Pancreas (tissue), 10 donors: ENCODE measurements around the gene RNF220. TPM values are rescaled to one million over a fixed set of nuclear protein-coding genes. Genes with fewer than 3 reads are reported as not detected.

ENCODE experiments used
- ATAC-seq, 4 donors: fragments of 200-7000 bp; cut with Tn5 transposase; one replicate each; pipeline versions ENCODE4 v1.8.0 to v1.9.1; 2020; ENCODE audit warnings: mild to moderate bottlenecking in 4 of 4, moderate library complexity in 4 of 4
- DNase-seq, 6 donors: peaks; one replicate each; pipeline ENCODE4 v3.0.0-alpha.2; 2020
- FAIRE-seq: peaks from 2 replicates; lab custom pipeline; 2012; peaks lifted over from hg19 to GRCh38; lab: Jason Lieb, UNC
- H3K27ac ChIP-seq, 4 donors: fragments of 200-600 bp; sonication (generic); 1 replicate in 3 of 4; 2 replicates in 1 of 4; pipeline versions ENCODE4 v1.5.0 to v1.8.0; 2020
- H3K27me3 ChIP-seq, 4 donors: fragments of 200-600 bp; one replicate each; pipeline ENCODE4 v1.8.0; 2021
- H3K36me3 ChIP-seq, 3 donors: fragments of 200-600 bp; sonication (generic) in 1 of 3; one replicate each; pipeline versions ENCODE4 v1.5.0 to v1.8.0; 2020 to 2021
- H3K4me1 ChIP-seq, 3 donors: fragments of 200-600 bp; one replicate each; pipeline ENCODE4 v1.8.0; 2021
- H3K4me3 ChIP-seq, 4 donors: fragments of 200-600 bp; sonication (generic) in 2 of 4; one replicate each; pipeline versions ENCODE4 v1.5.0 to v1.8.0; 2020 to 2021
- H3K9me3 ChIP-seq, 4 donors: fragments of 200-600 bp; one replicate each; pipeline ENCODE4 v1.8.0; 2021
- CTCF ChIP-seq, 4 donors: fragments of 200-600 bp; sonication (generic) in 3 of 4; IDR thresholded peaks; one replicate each; pipeline versions ENCODE4 v1.5.0 to v1.8.0; 2021; ENCODE audit warnings: antibody characterized with exemption in 4 of 4
- WGBS, 2 donors: extraction: QIAGEN DNeasy Blood & Tissue Kit; methylation state at CpG; one replicate each; pipeline ENCODE4 v1.1.7; 2013; 5-methylcytosine and 5-hydroxymethylcytosine counted together
- intact Hi-C, 3 donors: fragments of 100-400 bp; cut with DNase I; formaldehyde crosslinking; loops; one replicate each; pipeline versions ENCODE4 v1.11.1 to v1.14.2; 2022
- polyA plus RNA-seq, 2 donors: library from polyadenylated mRNA; stranded (reverse); fragments of 200-250 nt; gene quantifications; one replicate each; pipeline ENCODE4 v1.2.3, GENCODE V29; 2013
- total RNA-seq, 6 donors: library from RNA; stranded (reverse); fragmentation: NEBNext Ultra II Directional in 4 of 6; extraction: Animal tissue kit (Norgen Biotek cat#: 25700) in 4 of 6; gene quantifications; one replicate each; pipeline versions ENCODE4 v1.2.1 to v1.2.4, GENCODE V29; 2021 to 2023
- donor health status: healthy with polysubstance abuse.
- donor health status: DM: no; HTN: no; CAD: no; lungs with moderate emphysema.
- donor health status: DM: no; HTN: no; CAD: no.
- donor health status: control.
- donor health status: control.
- donor health status: Bipolar disorder and iron deficiency.
- donor health status: DM: yes; HTN: yes; CAD: no.
- donor health status: DM: no; HTN: no; CAD: no.
- donor health status: DM: no; HTN: no; CAD: no.
- donor health status: DM: yes; HTN: yes; CAD: no.

The RNF220 gene
- total and polyA plus RNA-seq, 8 donors: 22.3 to 43.2 (median 33.0) TPM

GRCh38 chr1:44409757-44410156 lies 4.7 kb downstream of the RNF220 start:
- DNase-seq (no peak), ATAC-seq (no peak), FAIRE-seq (no peak)
- H3K4me1 ChIP-seq: peaks cover 8 to 17% (median 8%) of the 10 kb centered on the region in 3 donors
- no peaks in the 10 kb centered on the region for H3K36me3 ChIP-seq
- no peak for TF ChIP-seq CTCF (IDR thresholded peaks at IDR 0.05)
- intact Hi-C loops: no loop called here
- no peak overlapping the region for H3K27ac ChIP-seq
- WGBS, 2 donors: 33 to 41% methylated on average over 4 of the region's 4 CpGs
- no peaks in the 10 kb centered on the region for H3K9me3 ChIP-seq
- H3K27me3 ChIP-seq: peaks cover 12 to 55% (median 22%) of the 10 kb centered on the region in 4 donors
- no peak overlapping the region for H3K4me3 ChIP-seq

- no peak for FAIRE-seq
- H3K9me3 ChIP-seq: no peaks in the 10 kb centered on the region
- no peak for ATAC-seq
- peaks cover under 1 to 9% (median 1%) of the 10 kb centered on the region in 3 donors for H3K4me1 ChIP-seq
- TF ChIP-seq CTCF (IDR thresholded peaks at IDR 0.05): no peak
- intact Hi-C loops: no loop called here
- peaks cover 12 to 67% (median 22%) of the 10 kb centered on the region in 4 donors for H3K27me3 ChIP-seq
- no peak overlapping the region for H3K4me3 ChIP-seq
- H3K36me3 ChIP-seq: no peaks in the 10 kb centered on the region
- no peak overlapping the region for H3K27ac ChIP-seq
- WGBS, 2 donors: 70 to 80% methylated on average over 10 of the region's 10 CpGs
- DNase-seq: no peak
Observed at GRCh38 chr1:44411861-44412260, 6.8 kb downstream of the RNF220 start.

- no peak for ATAC-seq
- H3K27ac ChIP-seq: no peak overlapping the region
- FAIRE-seq: no peak
- WGBS, 2 donors: 40 to 48% methylated on average over 7 of the region's 7 CpGs
- DNase-seq: no peak
- H3K9me3 ChIP-seq: no peaks in the 10 kb centered on the region
- peaks cover 12 to 73% (median 21%) of the 10 kb centered on the region in 4 donors for H3K27me3 ChIP-seq
- intact Hi-C loops: no loop called here
- peaks cover 0 to 2% (median 0%) of the 10 kb centered on the region in 3 donors for H3K4me1 ChIP-seq
- no peak overlapping the region for H3K4me3 ChIP-seq
- TF ChIP-seq CTCF (IDR thresholded peaks at IDR 0.05): no peak
- H3K36me3 ChIP-seq: no peaks in the 10 kb centered on the region
Observed at GRCh38 chr1:44412601-44413000, 7.5 kb downstream of the RNF220 start.

GRCh38 chr1:44413740-44414139 lies 8.7 kb downstream of the RNF220 start:
- H3K9me3 ChIP-seq: no peaks in the 10 kb centered on the region
- no peak overlapping the region for H3K4me3 ChIP-seq
- TF ChIP-seq CTCF (IDR thresholded peaks at IDR 0.05): no peak
- no peaks in the 10 kb centered on the region for H3K36me3 ChIP-seq
- no peak overlapping the region for H3K27ac ChIP-seq
- peaks cover 6 to 73% (median 13%) of the 10 kb centered on the region in 4 donors for H3K27me3 ChIP-seq
- ATAC-seq: no peak
- no peak for FAIRE-seq
- intact Hi-C loops: no loop called here
- peaks cover 0 to 4% (median 0%) of the 10 kb centered on the region in 3 donors for H3K4me1 ChIP-seq
- DNase-seq: no peak
- WGBS, 2 donors: 58 to 63% methylated on average over 9 of the region's 9 CpGs

- FAIRE-seq (no peak), ATAC-seq (no peak), DNase-seq (no peak)
- H3K4me1 ChIP-seq: peaks cover 0 to 4% (median 0%) of the 10 kb centered on the region in 3 donors
- no peaks in the 10 kb centered on the region for H3K36me3 ChIP-seq
- H3K27ac ChIP-seq: no peak overlapping the region
- peaks cover 13 to 73% (median 18%) of the 10 kb centered on the region in 4 donors for H3K27me3 ChIP-seq
- H3K9me3 ChIP-seq: no peaks in the 10 kb centered on the region
- H3K4me3 ChIP-seq: no peak overlapping the region
- intact Hi-C loops: no loop called here
- TF ChIP-seq CTCF (IDR thresholded peaks at IDR 0.05): no peak
- 52 to 54% methylated on average over 9 of the region's 9 CpGs for WGBS, 2 donors
Observed at GRCh38 chr1:44415013-44415412, 10.0 kb downstream of the RNF220 start.
